Gastroesophageal sphincter (tissue), 4 donors: ENCODE results near the gene PPP1R37. TPM values are rescaled to one million over a fixed set of nuclear protein-coding genes. Genes with fewer than 3 reads are reported as not detected.

ENCODE experiments used
- ATAC-seq: fragments of 150-250 bp; one replicate; pipeline ENCODE4 v1.9.1; 2016; ENCODE audit warnings: mild to moderate bottlenecking, moderate library complexity
- H3K27ac ChIP-seq, 4 donors: fragments of 200-600 bp; sonication (generic) in 3 of 4; 1 replicate in 3 of 4; 2 replicates in 1 of 4; pipeline ENCODE4 v1.5.1; 2016 to 2019
- H3K27me3 ChIP-seq: fragments of 200-600 bp; sonication (generic); one replicate; pipeline ENCODE4 v1.5.1; 2019
- H3K36me3 ChIP-seq, 2 donors: fragments of 200-600 bp; sonication (generic); one replicate each; pipeline ENCODE4 v1.5.1; 2019; ENCODE audit warnings: control low read depth in 1 of 2
- H3K4me1 ChIP-seq, 3 donors: fragments of 200-600 bp; sonication (generic); 1 replicate in 2 of 3; 2 replicates in 1 of 3; pipeline ENCODE4 v1.5.1; 2016 to 2019; ENCODE audit warnings: control low read depth in 2 of 3
- H3K4me3 ChIP-seq, 2 donors: fragments of 200-600 bp; sonication (generic); one replicate each; pipeline ENCODE4 v1.5.1; 2019; ENCODE audit warnings: mild to moderate bottlenecking in 1 of 2, moderate library complexity in 1 of 2
- H3K9me3 ChIP-seq, 3 donors: fragments of 200-600 bp; sonication (generic); one replicate each; pipeline ENCODE4 v1.5.1; 2017 to 2019; ENCODE audit warnings: control low read depth in 2 of 3
- EP300 ChIP-seq: sonication (generic); formaldehyde crosslinking; IDR thresholded peaks from one replicate; pipeline ENCODE4 v1.6.1; 2017; ENCODE audit warnings: antibody characterized with exemption, mild to moderate bottlenecking
- POLR2A ChIP-seq, 2 donors: fragments of 450-650 bp; IDR thresholded peaks; one replicate each; pipeline ENCODE4 v1.6.1; 2017; ENCODE audit warnings: antibody characterized with exemption in 2 of 2, mild to moderate bottlenecking in 2 of 2, moderate library complexity in 1 of 2
- POLR2AphosphoS5 ChIP-seq: sonication (generic); formaldehyde crosslinking; IDR thresholded peaks from one replicate; pipeline ENCODE4 v1.6.1; 2017; ENCODE audit warnings: antibody characterized with exemption
- WGBS, 2 donors: methylation state at CpG; one replicate each; pipeline ENCODE4 v1.1.5; 2018; ENCODE audit warnings: low coverage in 1 of 2; 5-methylcytosine and 5-hydroxymethylcytosine counted together
- total RNA-seq, 4 donors: library from RNA; depleted of rRNA; stranded (reverse); fragments of >200 nt; gene quantifications; one replicate each; pipeline ENCODE4 v1.1.0, GENCODE V29; 2016
- TF ChIP-seq, protein P1 (sequence below), 4 experiments: fragments of 200-600 bp in 2 of 4; fragments of 450-650 bp in 2 of 4; sonication (generic) in 1 of 4; IDR thresholded peaks; one replicate each; pipeline ENCODE4 v1.5.1; 2017 to 2019; ENCODE audit warnings: antibody characterized with exemption in 4 of 4, mild to moderate bottlenecking in 2 of 4, moderate library complexity in 2 of 4

The PPP1R37 gene
- total RNA-seq, 4 donors from 2014 or later: 22.6 to 51.4 (median 24.6) TPM

DNA sequence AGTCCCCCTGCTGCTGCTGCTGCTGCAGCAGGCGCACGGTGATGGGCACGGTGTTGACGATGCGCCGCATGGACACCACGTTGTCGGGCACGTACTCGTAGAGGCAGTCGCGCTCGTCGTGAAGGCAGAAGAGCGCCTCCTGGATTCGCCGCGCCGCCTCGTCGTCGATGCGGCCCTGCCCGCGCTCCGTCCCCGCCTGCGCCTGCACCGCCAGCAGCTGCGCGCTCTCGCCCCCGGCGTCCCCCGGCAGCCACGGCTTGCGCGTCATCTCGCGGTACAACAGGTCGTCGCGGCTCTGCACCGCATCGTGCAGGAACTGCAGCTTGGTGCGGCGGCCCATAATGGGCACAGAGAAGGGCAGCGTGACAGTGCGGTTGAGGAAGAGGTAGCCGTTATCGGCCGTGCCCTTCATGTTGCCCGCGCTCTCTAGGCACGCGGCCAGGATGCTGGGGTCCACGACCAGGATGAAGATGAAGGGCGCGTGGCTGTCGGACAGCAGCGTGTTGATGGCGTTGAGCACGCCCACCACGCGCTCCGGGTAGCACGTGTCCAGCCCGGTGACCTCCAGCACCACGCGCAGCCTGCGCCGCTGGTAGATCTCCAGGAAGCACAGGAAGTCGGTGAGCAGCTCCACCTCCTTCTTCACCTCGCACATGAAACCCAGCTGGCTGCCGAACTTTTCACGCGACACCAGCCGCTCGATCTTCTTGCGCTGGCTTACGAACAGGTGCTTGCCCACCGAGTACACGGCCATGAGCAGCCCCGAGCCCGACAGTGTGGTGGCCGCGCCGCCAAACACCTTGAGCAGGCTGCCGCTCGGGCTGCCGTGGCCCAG, 59.7 kb downstream of the PPP1R37 start:
- no CpG with 5 or more reads among the region's 91 CpGs for WGBS, 2 donors
- Histone ChIP-seq H3K4me1 (peaks cover 0 to 29% (median 23%) of the 10 kb centered on the region in 3 donors), H3K4me3 (peak overlapping the region in 1 of 2 donors; percentile 39), H3K27ac (no peak overlapping the region), H3K9me3 (no peaks in the 10 kb centered on the region), H3K36me3 (peaks cover 0 to 8% of the 10 kb centered on the region in 2 donors), H3K27me3 (peaks cover 76% of the 10 kb centered on the region)
- peak; percentile 40 for ATAC-seq
- TF ChIP-seq POLR2A (IDR thresholded peaks at IDR 0.05): no peak
- TF ChIP-seq, protein P1, sequence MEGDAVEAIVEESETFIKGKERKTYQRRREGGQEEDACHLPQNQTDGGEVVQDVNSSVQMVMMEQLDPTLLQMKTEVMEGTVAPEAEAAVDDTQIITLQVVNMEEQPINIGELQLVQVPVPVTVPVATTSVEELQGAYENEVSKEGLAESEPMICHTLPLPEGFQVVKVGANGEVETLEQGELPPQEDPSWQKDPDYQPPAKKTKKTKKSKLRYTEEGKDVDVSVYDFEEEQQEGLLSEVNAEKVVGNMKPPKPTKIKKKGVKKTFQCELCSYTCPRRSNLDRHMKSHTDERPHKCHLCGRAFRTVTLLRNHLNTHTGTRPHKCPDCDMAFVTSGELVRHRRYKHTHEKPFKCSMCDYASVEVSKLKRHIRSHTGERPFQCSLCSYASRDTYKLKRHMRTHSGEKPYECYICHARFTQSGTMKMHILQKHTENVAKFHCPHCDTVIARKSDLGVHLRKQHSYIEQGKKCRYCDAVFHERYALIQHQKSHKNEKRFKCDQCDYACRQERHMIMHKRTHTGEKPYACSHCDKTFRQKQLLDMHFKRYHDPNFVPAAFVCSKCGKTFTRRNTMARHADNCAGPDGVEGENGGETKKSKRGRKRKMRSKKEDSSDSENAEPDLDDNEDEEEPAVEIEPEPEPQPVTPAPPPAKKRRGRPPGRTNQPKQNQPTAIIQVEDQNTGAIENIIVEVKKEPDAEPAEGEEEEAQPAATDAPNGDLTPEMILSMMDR (IDR thresholded peaks at IDR 0.05): no peak
- no peak for TF ChIP-seq POLR2AphosphoS5
- TF ChIP-seq EP300: no peak

DNA sequence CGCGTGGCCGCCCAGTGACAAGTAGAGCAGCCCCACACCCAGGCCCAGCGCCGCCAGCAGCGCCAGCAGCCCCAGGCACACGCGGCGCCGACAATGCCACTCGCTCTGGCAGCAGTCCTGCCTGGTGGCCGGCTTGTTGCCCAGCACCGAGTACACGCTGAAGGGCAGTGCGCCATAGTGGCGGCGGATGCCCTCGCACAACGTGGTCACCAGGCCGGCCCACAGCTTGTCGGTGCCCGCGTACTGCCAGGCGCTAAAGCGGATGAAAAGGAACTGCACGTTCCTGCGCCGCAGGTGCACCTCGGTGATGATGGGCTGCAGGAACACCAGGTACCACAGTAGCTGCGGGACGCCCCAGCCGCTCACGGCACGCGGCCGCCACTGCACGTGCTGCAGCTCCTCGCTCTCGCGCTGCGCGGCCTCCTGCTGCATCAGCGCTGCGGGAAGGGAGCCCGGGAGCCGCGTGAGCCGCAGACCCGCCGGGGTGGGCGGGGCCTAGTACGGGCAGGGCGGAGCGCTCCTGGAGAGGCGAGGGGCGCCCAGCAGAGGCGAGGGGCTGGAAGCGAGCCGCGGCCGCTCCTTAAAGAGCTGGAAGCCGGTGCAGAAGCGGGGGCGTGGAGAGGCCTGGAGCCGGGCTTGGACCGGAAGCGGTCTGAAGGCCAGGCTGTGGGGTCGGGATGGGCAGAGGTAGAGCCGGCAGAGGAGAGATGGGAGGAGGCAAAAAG, 60.5 kb downstream of the PPP1R37 start:
- no peaks in the 10 kb centered on the region for H3K9me3 ChIP-seq
- peaks cover 0 to under 1% of the 10 kb centered on the region in 2 donors for H3K36me3 ChIP-seq
- peak overlapping the region in 1 of 2 donors; percentile 39 for H3K4me3 ChIP-seq
- no peak overlapping the region for H3K27ac ChIP-seq
- peaks cover 84% of the 10 kb centered on the region for H3K27me3 ChIP-seq
- TF ChIP-seq POLR2A (IDR thresholded peaks at IDR 0.05) (no peak), EP300 (no peak), POLR2AphosphoS5 (no peak)
- TF ChIP-seq, protein P1 (IDR thresholded peaks at IDR 0.05): no peak
- peaks cover 0 to 29% (median 23%) of the 10 kb centered on the region in 3 donors for H3K4me1 ChIP-seq
- WGBS, 2 donors: 0 to 4% methylated on average over 3 to 7 of the region's 69 CpGs
- ATAC-seq: peak; percentile 47

DNA sequence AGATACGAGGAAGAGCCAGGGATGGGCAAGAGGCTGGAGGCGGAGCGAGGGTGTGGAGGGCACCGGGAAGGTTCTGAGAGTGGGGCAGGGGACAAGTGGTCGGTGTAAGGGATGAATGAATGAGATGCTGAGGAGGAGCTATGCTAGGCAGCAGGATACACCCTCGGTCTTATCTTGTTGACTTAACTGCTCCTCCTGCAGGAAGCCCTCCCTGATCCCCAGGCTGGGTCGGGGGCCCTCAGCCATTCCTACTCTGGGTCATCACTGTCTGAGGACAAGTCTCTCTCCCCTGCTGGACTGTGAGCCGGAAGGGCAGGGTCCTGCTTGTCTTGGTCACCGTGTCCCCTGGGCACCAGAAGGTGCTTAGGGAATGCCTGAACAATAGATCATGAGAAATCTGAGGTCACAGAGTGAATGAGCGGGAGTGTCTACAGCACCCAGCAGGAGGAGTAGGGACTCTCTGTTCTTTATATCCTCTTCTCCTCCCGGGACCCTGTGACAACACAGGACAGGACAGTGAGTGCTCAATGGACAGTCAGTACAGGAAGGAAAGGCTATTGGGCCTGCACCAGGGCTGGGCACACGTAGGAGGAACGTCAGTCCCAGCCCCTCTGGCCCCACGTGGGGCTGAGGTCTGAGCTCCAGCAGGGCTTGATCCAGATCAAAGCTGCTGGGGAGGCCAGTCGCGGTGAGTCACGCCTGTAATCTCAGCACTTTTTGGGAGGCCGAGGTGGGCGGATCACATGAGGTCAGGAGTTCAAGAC, 61.3 kb downstream of the PPP1R37 start:
- H3K27ac ChIP-seq: no peak overlapping the region
- peak overlapping the region in 1 of 2 donors; percentile 39 for H3K4me3 ChIP-seq
- no peaks in the 10 kb centered on the region for H3K9me3 ChIP-seq
- 39 to 45% methylated on average over 9 to 11 of the region's 19 CpGs for WGBS, 2 donors
- TF ChIP-seq EP300 (no peak), POLR2A (IDR thresholded peaks at IDR 0.05) (no peak), POLR2AphosphoS5 (no peak)
- TF ChIP-seq, protein P1 (IDR thresholded peaks at IDR 0.05): no peak
- H3K27me3 ChIP-seq: peaks cover 91% of the 10 kb centered on the region
- H3K36me3 ChIP-seq: no peaks in the 10 kb centered on the region
- H3K4me1 ChIP-seq: peaks cover 0 to 29% (median 23%) of the 10 kb centered on the region in 3 donors
- ATAC-seq: no peak

DNA sequence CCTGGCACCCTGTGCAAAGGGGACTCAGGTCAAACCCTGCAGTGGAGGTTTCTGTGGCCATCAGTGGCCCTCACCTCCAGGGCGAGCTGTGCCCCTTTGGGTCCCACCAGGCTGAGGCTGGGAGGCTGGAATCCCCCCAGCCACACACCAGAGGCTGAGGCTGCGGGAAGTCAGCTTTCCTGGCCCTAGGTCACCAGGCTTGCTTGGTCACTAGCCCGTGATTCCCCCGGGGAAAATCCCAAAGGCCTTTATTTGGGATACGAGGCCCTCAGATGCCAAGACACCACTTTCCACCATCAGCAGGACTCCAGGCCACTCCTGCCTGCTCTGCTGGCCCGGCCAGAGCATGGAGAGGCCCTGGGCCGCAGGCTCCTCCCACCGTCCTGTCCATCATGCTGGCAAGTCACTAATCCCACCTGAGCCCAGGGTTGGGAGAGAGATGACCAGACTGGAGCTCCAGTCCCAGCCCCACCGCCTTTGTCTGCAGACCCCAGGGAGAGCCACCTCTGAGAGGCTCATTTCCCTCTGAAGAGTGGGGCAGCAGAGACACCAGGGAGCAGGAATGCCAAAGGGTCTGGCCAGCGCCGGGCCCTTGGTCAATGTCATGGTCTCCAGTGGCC, 63.1 kb downstream of the PPP1R37 start:
- no CpG with 5 or more reads among the region's 11 CpGs for WGBS, 2 donors
- Histone ChIP-seq H3K27ac (no peak overlapping the region), H3K4me3 (no peak overlapping the region), H3K9me3 (no peaks in the 10 kb centered on the region), H3K27me3 (peaks cover 97% of the 10 kb centered on the region), H3K36me3 (no peaks in the 10 kb centered on the region), H3K4me1 (peaks cover 0 to 29% (median 23%) of the 10 kb centered on the region in 3 donors)
- no peak for TF ChIP-seq EP300
- TF ChIP-seq, protein P1 (IDR thresholded peaks at IDR 0.05): no peak
- TF ChIP-seq POLR2AphosphoS5: no peak
- TF ChIP-seq POLR2A (IDR thresholded peaks at IDR 0.05): no peak
- ATAC-seq: no peak
